GM12872 (cell line): ENCODE results near the gene C1S.

ENCODE experiments used
- TF ChIP-seq, protein P1 (sequence below): IDR thresholded peaks from 3 replicates; pipeline ENCODE4 v1.5.1; 2011; ENCODE audit warnings: low read depth, mild to moderate bottlenecking, low read length, moderate library complexity; ENCODE audit not compliant: insufficient read depth

C1S gene

DNA sequence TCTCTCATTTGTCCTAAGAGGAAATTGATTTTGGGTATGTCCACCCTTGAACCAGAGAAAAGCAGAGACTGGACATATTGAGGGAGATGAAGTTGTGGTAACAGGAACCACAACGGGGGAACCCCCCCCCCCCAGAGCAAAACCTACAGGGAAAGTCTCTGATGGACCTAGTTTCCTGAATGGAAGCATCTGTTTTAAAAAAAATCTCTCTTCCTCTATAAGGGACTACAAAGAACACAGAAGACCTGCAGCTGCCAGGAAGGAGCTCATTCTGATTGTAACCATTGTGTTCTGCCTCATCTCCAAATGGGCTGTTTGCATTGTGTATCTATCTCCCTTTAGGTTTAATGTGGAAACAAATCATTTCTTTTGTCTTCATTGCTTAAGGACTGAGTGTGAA, 13.4 kb downstream of the C1S start:
- TF ChIP-seq, protein P1, sequence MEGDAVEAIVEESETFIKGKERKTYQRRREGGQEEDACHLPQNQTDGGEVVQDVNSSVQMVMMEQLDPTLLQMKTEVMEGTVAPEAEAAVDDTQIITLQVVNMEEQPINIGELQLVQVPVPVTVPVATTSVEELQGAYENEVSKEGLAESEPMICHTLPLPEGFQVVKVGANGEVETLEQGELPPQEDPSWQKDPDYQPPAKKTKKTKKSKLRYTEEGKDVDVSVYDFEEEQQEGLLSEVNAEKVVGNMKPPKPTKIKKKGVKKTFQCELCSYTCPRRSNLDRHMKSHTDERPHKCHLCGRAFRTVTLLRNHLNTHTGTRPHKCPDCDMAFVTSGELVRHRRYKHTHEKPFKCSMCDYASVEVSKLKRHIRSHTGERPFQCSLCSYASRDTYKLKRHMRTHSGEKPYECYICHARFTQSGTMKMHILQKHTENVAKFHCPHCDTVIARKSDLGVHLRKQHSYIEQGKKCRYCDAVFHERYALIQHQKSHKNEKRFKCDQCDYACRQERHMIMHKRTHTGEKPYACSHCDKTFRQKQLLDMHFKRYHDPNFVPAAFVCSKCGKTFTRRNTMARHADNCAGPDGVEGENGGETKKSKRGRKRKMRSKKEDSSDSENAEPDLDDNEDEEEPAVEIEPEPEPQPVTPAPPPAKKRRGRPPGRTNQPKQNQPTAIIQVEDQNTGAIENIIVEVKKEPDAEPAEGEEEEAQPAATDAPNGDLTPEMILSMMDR = no peak

GRCh38 chr12:7075518-7075917, 15.0 kb downstream of the C1S start:
- TF ChIP-seq, protein P1 = no peak

GRCh38 chr12:7075939-7076338, 15.4 kb downstream of the C1S start:
- TF ChIP-seq, protein P1 = no peak

DNA sequence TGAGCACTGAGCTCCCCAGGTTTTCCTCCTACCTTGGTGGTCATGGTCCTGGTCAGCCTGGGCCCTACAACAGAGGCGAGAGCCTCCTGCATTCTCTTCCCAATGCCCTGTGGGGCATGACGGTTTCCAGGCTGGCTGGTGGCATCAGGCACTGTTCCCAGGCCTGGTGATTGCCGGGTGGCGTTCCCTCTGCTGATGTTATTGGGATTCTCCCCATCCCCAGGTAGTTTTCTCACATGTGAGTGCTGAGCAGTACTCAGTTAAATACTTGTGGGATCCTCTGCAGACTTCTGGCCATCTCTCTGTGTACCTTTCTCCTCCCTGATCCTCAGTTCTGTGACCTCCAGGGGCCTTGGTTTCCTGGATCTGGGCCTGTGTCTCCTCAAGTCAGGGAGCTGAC, 16.0 kb downstream of the C1S start:
- TF ChIP-seq, protein P1 = no peak

- TF ChIP-seq, protein P1 = peak; percentile 14; the same call in 1 of the 3 replicates
Measured at GRCh38 chr12:7078163-7078562, 17.6 kb downstream of the C1S start.

- TF ChIP-seq, protein P1 = no peak
Measured at GRCh38 chr12:7079826-7080125, 19.3 kb downstream of the C1S start.

DNA sequence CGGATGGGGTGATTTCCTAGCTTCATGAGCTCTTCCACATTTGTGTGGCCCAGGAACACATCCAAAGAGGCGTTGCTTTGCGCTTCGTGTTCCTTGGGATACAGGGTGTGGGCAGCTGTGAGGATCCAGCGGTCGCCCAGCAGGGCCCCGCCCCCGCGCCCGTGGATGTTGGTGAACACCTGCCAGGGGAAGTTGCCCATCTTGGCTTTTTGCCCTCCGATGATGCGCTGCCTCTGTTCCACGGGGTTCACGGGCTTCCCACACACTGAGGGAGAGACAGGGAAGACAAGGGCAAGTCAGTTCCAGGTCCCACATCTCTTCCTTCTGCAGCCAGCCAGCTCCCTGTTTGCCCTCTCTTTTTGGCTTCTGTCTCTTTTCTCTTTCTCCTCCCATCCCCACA, 20.5 kb downstream of the C1S start:
- TF ChIP-seq, protein P1 = no peak

GRCh38 chr12:7083125-7083524, 22.6 kb downstream of the C1S start:
- TF ChIP-seq, protein P1 = no peak
